ENCODE measurements around the gene CD276. TPM values are rescaled to one million over a fixed set of nuclear protein-coding genes. Genes with fewer than 3 reads are reported as not detected.

Gene CD276
- total RNA-seq, 4 donors from 2014 or later: 42.6 to 93.3 (median 70.9) TPM

- DNase-seq (ENCODE audit: low spot score in 2 of 2): no peak
- Histone ChIP-seq H3K36me3 (peaks cover 0 to 82% (median 0%) of the 10 kb centered on the region in 3 donors), H3K9me3 (no peaks in the 10 kb centered on the region), H3K4me3 (no peak overlapping the region), H3K4me1 (no peaks in the 10 kb centered on the region), H3K27ac (no peak overlapping the region), H3K27me3 (no peaks in the 10 kb centered on the region)
- TF ChIP-seq CTCF (IDR thresholded peaks at IDR 0.05): no peak
- no peak for TF ChIP-seq EP300 (IDR thresholded peaks at IDR 0.05)
- TF ChIP-seq POLR2A (IDR thresholded peaks at IDR 0.05): no peak
- 87 to 97% methylated on average over 4 of the region's 4 CpGs for WGBS, 2 donors
These were observed 27.3 kb downstream of the CD276 start for GRCh38 chr15:73711526-73711925.

- Histone ChIP-seq H3K27ac (no peak overlapping the region), H3K4me3 (no peak overlapping the region), H3K27me3 (no peaks in the 10 kb centered on the region), H3K36me3 (peaks cover 0 to 76% (median 0%) of the 10 kb centered on the region in 3 donors), H3K9me3 (no peaks in the 10 kb centered on the region), H3K4me1 (no peaks in the 10 kb centered on the region)
- TF ChIP-seq EP300 (IDR thresholded peaks at IDR 0.05): no peak
- no peak for DNase-seq (ENCODE audit: low spot score in 2 of 2)
These were observed 27.9 kb downstream of the CD276 start for GRCh38 chr15:73712107-73712506.

- no peaks in the 10 kb centered on the region for H3K4me1 ChIP-seq
- no peaks in the 10 kb centered on the region for H3K9me3 ChIP-seq
- no peak for DNase-seq (ENCODE audit: low spot score in 2 of 2)
- TF ChIP-seq EP300 (IDR thresholded peaks at IDR 0.05) (no peak), POLR2A (IDR thresholded peaks at IDR 0.05) (no peak), CTCF (IDR thresholded peaks at IDR 0.05) (no peak)
- H3K27me3 ChIP-seq: no peaks in the 10 kb centered on the region
- H3K27ac ChIP-seq: no peak overlapping the region
- H3K36me3 ChIP-seq: peaks cover 0 to 49% (median 0%) of the 10 kb centered on the region in 3 donors
- H3K4me3 ChIP-seq: no peak overlapping the region
- WGBS, 2 donors: 91 to 95% methylated on average over 5 of the region's 5 CpGs
These were observed 30.6 kb downstream of the CD276 start for GRCh38 chr15:73714695-73715301.

GRCh38 chr15:73715417-73715816 is 31.2 kb downstream of the CD276 start:
- no peak overlapping the region for H3K27ac ChIP-seq
- peaks cover 0 to 43% (median 0%) of the 10 kb centered on the region in 3 donors for H3K36me3 ChIP-seq
- TF ChIP-seq EP300 (IDR thresholded peaks at IDR 0.05) (no peak), CTCF (IDR thresholded peaks at IDR 0.05) (no peak), POLR2A (IDR thresholded peaks at IDR 0.05) (no peak)
- no peak for DNase-seq (ENCODE audit: low spot score in 2 of 2)
- no peak overlapping the region for H3K4me3 ChIP-seq
- no peaks in the 10 kb centered on the region for H3K27me3 ChIP-seq
- WGBS, 2 donors: 84 to 88% methylated on average over 3 of the region's 3 CpGs
- no peaks in the 10 kb centered on the region for H3K9me3 ChIP-seq
- no peaks in the 10 kb centered on the region for H3K4me1 ChIP-seq

- Histone ChIP-seq H3K4me1 (no peaks in the 10 kb centered on the region), H3K36me3 (peaks cover 0 to 33% (median 0%) of the 10 kb centered on the region in 3 donors), H3K27ac (no peak overlapping the region), H3K27me3 (no peaks in the 10 kb centered on the region), H3K4me3 (no peak overlapping the region), H3K9me3 (no peaks in the 10 kb centered on the region)
- 81 to 94% methylated on average over 6 of the region's 6 CpGs for WGBS, 2 donors
- TF ChIP-seq POLR2A (IDR thresholded peaks at IDR 0.05) (no peak), EP300 (IDR thresholded peaks at IDR 0.05) (no peak), CTCF (IDR thresholded peaks at IDR 0.05) (no peak)
- no peak for DNase-seq (ENCODE audit: low spot score in 2 of 2)
These were observed 32.2 kb downstream of the CD276 start for GRCh38 chr15:73716417-73716816.
